ENCODE results near the gene ZBTB34. TPM values are rescaled to one million over a fixed set of nuclear protein-coding genes. Genes with fewer than 3 reads are reported as not detected.
A peak's percentile ranks its signal among the peaks of the same experiment; 100 is the strongest.

Gene ZBTB34
- polyA plus RNA-seq, 1 experiment = 4.2 TPM

DNA sequence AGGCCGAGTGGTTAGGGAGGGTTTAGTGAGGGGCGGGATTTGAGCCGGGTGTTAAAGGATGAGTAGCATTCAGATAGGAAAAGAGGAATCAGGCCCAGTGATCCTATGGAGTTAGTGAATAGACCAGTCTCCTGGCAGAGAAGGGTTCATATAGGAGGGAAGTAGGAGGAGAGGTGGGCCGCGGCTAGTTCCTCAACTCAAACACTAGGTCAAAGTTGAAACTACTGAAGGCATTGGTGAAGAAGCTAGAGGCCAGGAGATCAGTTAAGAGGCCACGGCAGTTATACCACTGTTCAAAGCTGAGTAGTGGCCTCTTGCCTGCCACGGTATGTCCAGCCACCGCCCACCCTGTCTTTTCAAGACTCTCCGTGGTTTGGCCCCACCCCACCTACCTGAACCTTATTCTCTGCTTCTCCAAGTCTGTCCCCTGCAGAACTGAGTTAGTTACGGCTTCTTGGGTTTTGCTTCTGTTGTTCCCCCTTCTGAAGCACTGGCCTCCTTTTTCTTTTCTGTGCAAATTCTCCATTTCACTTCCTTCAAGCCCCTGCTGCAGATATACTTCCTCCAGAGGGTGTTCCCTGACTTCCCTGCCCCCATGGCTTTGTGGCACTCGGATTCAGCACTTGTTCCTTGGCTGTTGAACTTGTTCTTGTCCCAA, 1.8 kb downstream of the ZBTB34 start:
- ChIA-PET POLR2A (interaction anchor here (0.6 kb wide), 1 partner anchor 28 kb away, joined by 3 read pairs; no protein-coding TSS in a partner anchor), CTCF (interaction anchor here (1.4 kb wide), 1 partner anchor 8 kb away, joined by 3 read pairs; no protein-coding TSS in a partner anchor)
- TF ChIP-seq, protein P1, sequence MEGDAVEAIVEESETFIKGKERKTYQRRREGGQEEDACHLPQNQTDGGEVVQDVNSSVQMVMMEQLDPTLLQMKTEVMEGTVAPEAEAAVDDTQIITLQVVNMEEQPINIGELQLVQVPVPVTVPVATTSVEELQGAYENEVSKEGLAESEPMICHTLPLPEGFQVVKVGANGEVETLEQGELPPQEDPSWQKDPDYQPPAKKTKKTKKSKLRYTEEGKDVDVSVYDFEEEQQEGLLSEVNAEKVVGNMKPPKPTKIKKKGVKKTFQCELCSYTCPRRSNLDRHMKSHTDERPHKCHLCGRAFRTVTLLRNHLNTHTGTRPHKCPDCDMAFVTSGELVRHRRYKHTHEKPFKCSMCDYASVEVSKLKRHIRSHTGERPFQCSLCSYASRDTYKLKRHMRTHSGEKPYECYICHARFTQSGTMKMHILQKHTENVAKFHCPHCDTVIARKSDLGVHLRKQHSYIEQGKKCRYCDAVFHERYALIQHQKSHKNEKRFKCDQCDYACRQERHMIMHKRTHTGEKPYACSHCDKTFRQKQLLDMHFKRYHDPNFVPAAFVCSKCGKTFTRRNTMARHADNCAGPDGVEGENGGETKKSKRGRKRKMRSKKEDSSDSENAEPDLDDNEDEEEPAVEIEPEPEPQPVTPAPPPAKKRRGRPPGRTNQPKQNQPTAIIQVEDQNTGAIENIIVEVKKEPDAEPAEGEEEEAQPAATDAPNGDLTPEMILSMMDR (IDR thresholded peaks at IDR 0.05; ENCODE audit: insufficient read depth, low read depth, low read length) = no peak
- Histone ChIP-seq H3K36me3 (ENCODE audit: control insufficient read depth, insufficient read depth, low read length) (peaks cover 7% of the 10 kb centered on the region), H3K4me3 (ENCODE audit: low read depth, low read length) (peak overlapping the region; percentile 89), H3K27me3 (ENCODE audit: control insufficient read depth, insufficient read depth, low read length) (peaks cover 9% of the 10 kb centered on the region)
- DNase-seq (ENCODE audit: low read depth) = no peak

DNA sequence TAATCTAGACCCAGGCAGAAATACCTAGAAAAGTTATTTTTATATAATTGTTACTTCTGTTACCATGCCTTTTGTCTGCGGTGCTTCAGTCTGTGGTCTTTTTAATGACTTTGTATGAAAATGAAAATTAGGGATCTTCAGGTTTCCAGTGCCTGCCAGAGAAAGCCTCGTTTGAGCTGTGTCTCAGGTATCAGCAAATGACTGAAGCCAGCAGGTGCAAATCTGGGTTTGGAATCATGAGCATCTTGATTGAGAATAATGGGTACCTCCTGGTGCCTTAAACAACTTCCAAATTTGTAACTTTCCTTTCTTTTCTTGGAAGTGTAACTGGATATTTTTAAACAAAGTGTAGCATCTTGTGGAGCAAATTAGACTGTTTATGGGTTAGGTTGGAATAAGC, 4.3 kb downstream of the ZBTB34 start:
- CTCF ChIA-PET = no interaction called here
- TF ChIP-seq, protein P1 (IDR thresholded peaks at IDR 0.05; ENCODE audit: insufficient read depth, low read depth, low read length) = no peak
- POLR2A ChIA-PET = no interaction called here
- Histone ChIP-seq H3K27me3 (ENCODE audit: control insufficient read depth, insufficient read depth, low read length) (no peaks in the 10 kb centered on the region), H3K4me3 (ENCODE audit: low read depth, low read length) (no peak overlapping the region), H3K36me3 (ENCODE audit: control insufficient read depth, insufficient read depth, low read length) (peaks cover 12% of the 10 kb centered on the region)
- DNase-seq (ENCODE audit: low read depth) = no peak

DNA sequence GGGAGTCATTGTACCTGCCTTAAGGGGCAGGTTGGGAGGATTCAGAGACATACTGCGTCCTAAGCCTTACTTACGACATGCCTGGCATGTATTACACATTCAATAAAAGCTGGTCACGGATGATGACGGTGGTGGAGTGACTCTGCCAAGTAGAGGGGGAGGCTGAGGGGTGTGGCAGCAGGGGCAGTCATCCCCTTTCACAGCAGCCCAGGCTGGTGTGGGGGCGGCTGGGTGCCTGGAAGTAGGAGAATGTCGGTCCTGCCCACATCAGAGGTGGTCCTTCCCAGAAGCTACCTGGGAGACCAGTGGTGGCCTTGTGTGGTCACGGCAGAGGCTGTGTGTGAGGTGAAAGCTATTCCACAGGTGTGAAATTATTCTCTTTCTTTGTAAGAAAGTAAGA, 8.9 kb downstream of the ZBTB34 start:
- ChIA-PET CTCF (interaction anchor here (1.1 to 2.9 kb wide), 2 partner anchors 8 to 10 kb away, joined by 3 to 11 read pairs; partner anchors contain the start of gene ZBTB34), POLR2A (no interaction called here)
- H3K36me3 ChIP-seq (ENCODE audit: control insufficient read depth, insufficient read depth, low read length) = peaks cover 10% of the 10 kb centered on the region
- no peak overlapping the region for H3K4me3 ChIP-seq (ENCODE audit: low read depth, low read length)
- no peak for DNase-seq (ENCODE audit: low read depth)
- H3K27me3 ChIP-seq (ENCODE audit: control insufficient read depth, insufficient read depth, low read length) = no peaks in the 10 kb centered on the region
- TF ChIP-seq, protein P1 (IDR thresholded peaks at IDR 0.05; ENCODE audit: insufficient read depth, low read depth, low read length) = no peak

DNA sequence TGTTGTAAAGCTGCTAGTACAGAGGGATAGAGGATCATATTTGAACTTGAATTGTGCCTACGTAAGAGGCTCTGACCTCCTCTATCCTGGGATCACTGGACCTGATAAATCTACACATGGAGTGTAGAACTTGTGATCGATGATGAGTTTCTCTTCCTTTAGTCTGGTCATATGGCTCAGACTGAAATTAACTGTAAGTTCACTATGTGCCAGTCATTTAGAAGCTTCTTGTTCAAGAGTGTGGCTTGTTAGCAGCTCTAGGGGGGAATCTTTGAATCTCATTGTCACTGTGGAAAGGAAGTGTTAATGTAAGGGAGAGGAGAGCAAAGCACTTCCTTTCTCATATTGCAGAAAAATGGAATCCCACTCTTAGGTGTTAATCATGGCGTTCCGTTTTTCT, 12.1 kb downstream of the ZBTB34 start:
- ChIA-PET CTCF (interaction anchor here (0.7 to 2.2 kb wide), 2 partner anchors 9 to 12 kb away, joined by 3 to 9 read pairs; partner anchors contain the start of gene ZBTB34), POLR2A (no interaction called here)
- H3K4me3 ChIP-seq (ENCODE audit: low read depth, low read length) = no peak overlapping the region
- no peak for DNase-seq (ENCODE audit: low read depth)
- peaks cover 5% of the 10 kb centered on the region for H3K36me3 ChIP-seq (ENCODE audit: control insufficient read depth, insufficient read depth, low read length)
- TF ChIP-seq, protein P1 (IDR thresholded peaks at IDR 0.05; ENCODE audit: insufficient read depth, low read depth, low read length) = no peak
- H3K27me3 ChIP-seq (ENCODE audit: control insufficient read depth, insufficient read depth, low read length) = no peaks in the 10 kb centered on the region

DNA sequence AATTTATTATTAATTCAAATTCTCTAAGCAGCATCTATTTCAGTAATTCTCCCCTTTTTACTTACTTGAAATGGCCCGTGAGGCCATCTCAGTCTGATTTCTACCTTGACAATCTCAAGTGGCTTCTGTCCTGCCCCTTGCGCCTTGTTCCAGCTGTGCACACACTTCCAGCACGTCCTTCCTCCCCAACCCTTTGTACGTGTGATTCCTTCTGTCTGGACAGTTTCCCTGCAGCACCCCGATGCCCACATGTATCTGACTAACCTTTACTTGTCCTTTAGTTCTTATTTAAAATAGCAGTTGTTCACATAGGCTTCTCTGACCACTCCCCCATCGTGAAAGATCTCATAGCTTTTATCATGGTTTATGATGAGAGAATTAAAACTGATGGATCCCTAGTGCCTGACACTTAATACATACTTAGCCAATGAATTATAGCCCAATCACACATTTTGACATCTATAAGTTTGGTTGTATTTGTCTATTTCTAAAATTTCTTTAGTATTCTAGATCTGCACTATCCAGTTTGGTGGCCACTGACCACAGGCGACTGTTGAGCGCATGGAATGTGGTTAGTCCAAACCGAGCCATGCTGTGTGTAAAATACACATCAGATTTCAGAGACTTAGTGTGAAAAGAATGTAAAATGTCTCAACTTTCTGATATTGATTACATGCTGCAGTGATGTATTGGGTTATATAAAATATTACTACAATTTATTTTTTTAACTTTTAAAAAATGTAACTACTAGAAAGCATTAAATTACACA, 14.3 kb downstream of the ZBTB34 start:
- TF ChIP-seq, protein P1 (IDR thresholded peaks at IDR 0.05; ENCODE audit: insufficient read depth, low read depth, low read length) = no peak
- no peak for DNase-seq (ENCODE audit: low read depth)
- no peaks in the 10 kb centered on the region for H3K27me3 ChIP-seq (ENCODE audit: control insufficient read depth, insufficient read depth, low read length)
- ChIA-PET CTCF (no interaction called here), POLR2A (no interaction called here)
- H3K36me3 ChIP-seq (ENCODE audit: control insufficient read depth, insufficient read depth, low read length) = peaks cover 1% of the 10 kb centered on the region
- no peak overlapping the region for H3K4me3 ChIP-seq (ENCODE audit: low read depth, low read length)

Data from BJ (cell line).